Psoas muscle (tissue), 8 donors: ENCODE data around the gene KRTAP4-12. TPM values are rescaled to one million over a fixed set of nuclear protein-coding genes. Genes with fewer than 3 reads are reported as not detected.
"Not testable (repeated sequence)": the region's sequence is repeated elsewhere in the genome, so short reads cannot be mapped to it uniquely, and the experiment has no call there.

Experiments
- ATAC-seq, 4 donors: fragments of 200-7000 bp; cut with Tn5 transposase; one replicate each; pipeline ENCODE4 v1.9.1; 2020; ENCODE audit warnings: moderate library complexity in 3 of 4, mild to moderate bottlenecking in 2 of 4
- DNase-seq, 2 donors: peaks; one replicate each; pipeline ENCODE4 v3.0.0-alpha.2; 2020
- H3K27ac ChIP-seq: fragments of 200-600 bp; one replicate; pipeline ENCODE4 v1.8.0; 2022
- H3K27me3 ChIP-seq, 3 donors: fragments of 200-600 bp in 1 of 3; one replicate each; pipeline versions ENCODE4 v1.6.1 to v1.8.0; 2013 to 2022; ENCODE audit warnings: low read length in 2 of 3, mild to moderate bottlenecking in 2 of 3, moderate library complexity in 1 of 3; ENCODE audit not compliant: insufficient read depth in 3 of 3
- H3K36me3 ChIP-seq, 2 donors: fragments of 200-600 bp in 1 of 2; one replicate each; pipeline versions ENCODE4 v1.6.1 to v1.8.0; 2013 to 2022; ENCODE audit warnings: low read depth in 1 of 2, mild to moderate bottlenecking in 1 of 2, moderate library complexity in 1 of 2; ENCODE audit not compliant: insufficient read depth in 1 of 2
- H3K4me1 ChIP-seq: fragments of 200-600 bp; one replicate; pipeline ENCODE4 v1.8.0; 2022
- H3K4me3 ChIP-seq: fragments of 200-600 bp; one replicate; pipeline ENCODE4 v1.8.0; 2022; ENCODE audit warnings: mild to moderate bottlenecking
- H3K9me3 ChIP-seq: fragments of 200-600 bp; one replicate; pipeline ENCODE4 v1.8.0; 2022
- WGBS, 3 donors: extraction: QIAGEN DNeasy Blood & Tissue Kit; methylation state at CpG; one replicate each; pipeline versions ENCODE4 v1.1.6 to v1.1.7; 2013; 5-methylcytosine and 5-hydroxymethylcytosine counted together
- intact Hi-C, 2 donors: fragments of 100-400 bp; cut with DNase I; formaldehyde crosslinking; loops; one replicate each; pipeline versions ENCODE4 v1.11.0 to v1.14.2; 2022
- polyA plus RNA-seq, 3 donors: library from polyadenylated mRNA; stranded (reverse); fragments of 200-250 nt; gene quantifications; one replicate each; pipeline ENCODE4 v1.2.3, GENCODE V29; 2013
- total RNA-seq, 4 donors: library from RNA; stranded (reverse); fragmentation: NEBNext Ultra II Directional in 2 of 4; extraction: Animal tissue kit (Norgen Biotek cat#: 25700) in 2 of 4; gene quantifications; one replicate each; pipeline versions ENCODE4 v1.2.1 to v1.2.4, GENCODE V29; 2021 to 2023
- TF ChIP-seq, protein P1 (sequence below): fragments of 200-600 bp; IDR thresholded peaks from one replicate; pipeline ENCODE4 v1.8.0; 2022; ENCODE audit warnings: antibody characterized with exemption
- donor health status: healthy with polysubstance abuse.
- donor health status: DM: no; HTN: no; CAD: no; lungs with moderate emphysema.
- donor health status: Bipolar disorder and iron deficiency.
- donor health status: healthy.
- donor health status: DM: yes; HTN: yes; CAD: no.
- donor health status: DM: no; HTN: no; CAD: no.
- donor health status: DM: no; HTN: no; CAD: no.
- donor health status: DM: yes; HTN: yes; CAD: no.

KRTAP4-12 gene
- total and polyA plus RNA-seq, 7 donors, result not detected

DNA sequence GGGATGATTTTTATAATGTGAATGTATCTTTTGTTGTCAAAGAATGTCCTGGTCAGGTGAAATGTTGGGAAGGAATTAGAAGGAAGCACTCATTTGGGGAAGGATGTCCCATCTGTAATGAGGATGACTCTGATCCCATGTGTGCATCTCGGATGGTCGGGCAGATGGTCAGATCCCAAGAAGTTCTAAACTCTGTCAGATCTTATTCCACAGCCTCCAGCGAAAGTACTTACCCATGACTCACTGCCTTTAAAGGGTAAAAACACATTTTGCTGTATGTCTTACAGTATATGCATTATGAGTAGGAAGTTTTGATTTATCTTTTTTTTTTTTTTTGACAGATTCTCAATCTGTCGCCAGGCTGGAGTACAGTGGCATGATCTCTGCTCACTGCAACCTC is 5.3 kb downstream of the KRTAP4-12 start:
- 89% methylated on average over 4 of the region's 4 CpGs for WGBS, 3 donors
- Histone ChIP-seq H3K4me1 (no peaks in the 10 kb centered on the region), H3K4me3 (no peak overlapping the region), H3K9me3 (no peaks in the 10 kb centered on the region), H3K27me3 (peaks cover 0 to 14% (median 0%) of the 10 kb centered on the region in 3 donors), H3K36me3 (no peaks in the 10 kb centered on the region), H3K27ac (no peak overlapping the region)
- DNase-seq (no peak), ATAC-seq (no peak)
- intact Hi-C loops, result no loop called here
- TF ChIP-seq, protein P1, sequence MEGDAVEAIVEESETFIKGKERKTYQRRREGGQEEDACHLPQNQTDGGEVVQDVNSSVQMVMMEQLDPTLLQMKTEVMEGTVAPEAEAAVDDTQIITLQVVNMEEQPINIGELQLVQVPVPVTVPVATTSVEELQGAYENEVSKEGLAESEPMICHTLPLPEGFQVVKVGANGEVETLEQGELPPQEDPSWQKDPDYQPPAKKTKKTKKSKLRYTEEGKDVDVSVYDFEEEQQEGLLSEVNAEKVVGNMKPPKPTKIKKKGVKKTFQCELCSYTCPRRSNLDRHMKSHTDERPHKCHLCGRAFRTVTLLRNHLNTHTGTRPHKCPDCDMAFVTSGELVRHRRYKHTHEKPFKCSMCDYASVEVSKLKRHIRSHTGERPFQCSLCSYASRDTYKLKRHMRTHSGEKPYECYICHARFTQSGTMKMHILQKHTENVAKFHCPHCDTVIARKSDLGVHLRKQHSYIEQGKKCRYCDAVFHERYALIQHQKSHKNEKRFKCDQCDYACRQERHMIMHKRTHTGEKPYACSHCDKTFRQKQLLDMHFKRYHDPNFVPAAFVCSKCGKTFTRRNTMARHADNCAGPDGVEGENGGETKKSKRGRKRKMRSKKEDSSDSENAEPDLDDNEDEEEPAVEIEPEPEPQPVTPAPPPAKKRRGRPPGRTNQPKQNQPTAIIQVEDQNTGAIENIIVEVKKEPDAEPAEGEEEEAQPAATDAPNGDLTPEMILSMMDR, result no peak

DNA sequence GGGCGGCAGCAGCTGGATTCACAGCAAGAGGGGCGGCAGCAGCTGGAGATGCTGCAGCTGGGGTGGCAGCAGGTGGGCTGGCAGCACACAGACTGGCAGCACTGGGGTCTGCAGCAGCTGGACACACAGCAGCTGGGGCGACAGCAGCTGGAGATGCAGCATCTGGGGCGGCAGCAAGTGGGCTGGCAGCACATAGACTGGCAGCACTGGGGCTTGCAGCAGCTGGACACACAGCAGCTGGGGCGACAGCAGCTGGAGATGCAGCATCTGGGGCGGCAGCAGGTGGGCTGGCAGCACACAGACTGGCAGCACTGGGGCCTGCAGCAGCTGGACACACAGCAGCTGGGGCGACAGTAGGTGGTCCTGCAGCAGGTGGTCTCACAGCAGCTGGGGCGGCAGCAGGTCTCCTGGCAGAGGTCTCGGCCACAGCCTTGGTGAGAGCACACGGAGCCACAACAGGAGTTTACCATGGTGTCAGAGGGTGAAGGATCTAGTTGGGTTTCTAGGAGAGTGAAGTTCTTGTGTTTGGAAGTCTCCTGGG is 6.1 kb downstream of the KRTAP4-12 start, which contains the start of gene KRTAP4-11:
Gene KRTAP4-11 (minus strand): TSS at position 528 of the 541 bp plus-strand sequence. CDS start 58 bp downstream, at position 470.
- 54 to 82% (median 74%) methylated on average over 8 to 10 of the region's 10 CpGs for WGBS, 3 donors
- H3K36me3 ChIP-seq, ATAC-seq, H3K9me3 ChIP-seq, H3K4me1 ChIP-seq, H3K27ac ChIP-seq, intact Hi-C loops, H3K4me3 ChIP-seq, DNase-seq: not testable (repeated sequence)
- peaks cover 0 to 11% (median 0%) of the 10 kb centered on the region in 3 donors for H3K27me3 ChIP-seq

DNA sequence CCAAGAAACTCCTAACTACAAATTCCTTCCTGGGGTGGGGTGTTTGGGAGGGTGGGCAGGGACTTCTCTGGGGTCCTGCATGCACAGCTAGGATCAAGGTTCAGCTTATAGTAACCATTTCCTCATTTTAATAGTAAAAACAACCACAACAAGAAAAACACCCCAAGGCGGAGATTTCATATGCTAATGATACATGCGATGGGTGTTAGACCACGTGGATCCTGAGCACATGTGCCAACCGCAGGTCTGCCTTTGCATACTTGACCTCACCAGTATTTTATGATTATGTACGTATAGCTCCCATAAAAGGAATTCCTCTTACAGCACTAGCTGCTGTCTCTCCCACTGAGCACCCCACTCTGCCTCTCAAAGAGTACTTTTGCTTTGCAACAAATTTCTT is 7.7 kb downstream of the KRTAP4-12 start:
- Histone ChIP-seq H3K36me3 (no peaks in the 10 kb centered on the region), H3K27ac (no peak overlapping the region), H3K27me3 (peaks cover 0 to 8% (median 0%) of the 10 kb centered on the region in 3 donors), H3K9me3 (no peaks in the 10 kb centered on the region), H3K4me1 (no peaks in the 10 kb centered on the region), H3K4me3 (no peak overlapping the region)
- TF ChIP-seq, protein P1, result no peak
- DNase-seq (no peak), ATAC-seq (no peak)
- intact Hi-C loops, result no loop called here
- 57 to 72% (median 64%) methylated on average over 5 of the region's 5 CpGs for WGBS, 3 donors

DNA sequence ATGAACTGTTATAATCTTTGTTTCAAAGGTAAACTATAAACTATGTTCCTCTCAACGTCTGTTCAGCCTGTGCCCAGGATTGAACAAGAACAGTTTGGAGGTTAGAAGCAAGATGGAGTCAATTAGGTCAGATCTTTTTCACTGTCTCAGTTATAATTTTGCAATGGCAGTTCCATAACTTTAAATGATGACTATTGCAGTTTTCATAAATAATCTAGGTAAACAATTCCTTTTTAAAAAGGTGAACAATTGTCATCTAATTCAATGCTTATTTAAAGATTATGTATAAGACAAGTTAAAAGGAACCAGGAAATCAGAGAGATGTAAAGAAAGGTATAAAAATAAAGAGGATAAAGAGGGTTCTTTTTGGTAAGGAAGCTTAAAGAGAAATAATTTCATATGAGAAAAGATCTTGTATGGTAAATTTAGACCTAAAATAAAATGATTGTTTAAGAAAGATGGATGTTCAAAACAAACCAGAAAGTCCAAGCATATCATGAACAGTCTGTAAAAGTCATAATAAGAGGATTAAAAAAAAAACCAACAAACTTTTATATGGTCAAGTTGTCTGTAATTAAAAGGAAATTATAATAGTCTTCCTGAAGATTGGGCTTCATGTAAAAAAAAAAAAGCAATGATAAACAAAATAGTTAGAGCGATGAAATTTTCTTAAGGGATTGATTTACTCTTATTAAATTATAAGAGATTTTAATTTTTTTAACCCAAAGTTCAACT is 12.7 kb downstream of the KRTAP4-12 start:
- Histone ChIP-seq H3K36me3 (no peaks in the 10 kb centered on the region), H3K27ac (no peak overlapping the region), H3K27me3 (peaks cover 0 to 10% (median 0%) of the 10 kb centered on the region in 3 donors), H3K9me3 (no peaks in the 10 kb centered on the region), H3K4me3 (no peak overlapping the region), H3K4me1 (no peaks in the 10 kb centered on the region)
- intact Hi-C loops, result no loop called here
- TF ChIP-seq, protein P1, result no peak
- ATAC-seq (no peak), DNase-seq (no peak)
- WGBS, 3 donors, result 75 to 90% (median 79%) methylated on average over 2 of the region's 2 CpGs

DNA sequence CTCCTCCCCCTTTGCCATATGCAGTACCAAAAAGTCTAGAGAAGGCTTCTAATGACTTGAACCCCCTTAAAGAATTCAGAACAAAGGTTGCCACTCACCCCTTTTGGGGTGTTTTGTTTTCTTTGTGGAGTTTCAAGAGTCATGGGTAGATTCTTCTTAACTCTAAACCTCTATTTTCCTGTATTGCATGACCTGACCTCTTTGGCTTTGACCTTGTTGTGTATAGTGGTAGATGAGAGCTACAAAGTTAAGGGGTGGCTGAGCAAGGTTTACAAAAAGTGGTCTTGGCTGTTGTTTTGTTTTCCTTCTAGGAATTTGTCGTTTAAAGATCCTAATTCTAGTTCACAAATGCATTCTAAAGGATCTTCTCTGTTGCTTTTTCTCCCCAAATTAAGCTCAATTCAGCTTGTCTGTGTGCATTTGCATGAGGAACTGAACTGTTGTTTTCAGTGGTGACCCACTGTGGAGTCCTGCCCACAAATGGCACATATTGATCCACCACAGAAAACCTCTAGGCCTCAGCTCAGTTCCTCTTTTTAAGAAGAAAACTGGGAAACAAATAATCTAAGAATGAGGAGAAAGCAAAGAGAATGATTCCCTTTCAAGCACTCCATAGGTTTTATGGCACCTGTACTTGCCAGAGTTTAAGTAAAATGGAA is 15.1 kb downstream of the KRTAP4-12 start:
- ATAC-seq, H3K27ac ChIP-seq, H3K4me1 ChIP-seq, DNase-seq, intact Hi-C loops, H3K9me3 ChIP-seq, H3K36me3 ChIP-seq, H3K4me3 ChIP-seq: not testable (repeated sequence)
- H3K27me3 ChIP-seq, result peaks cover 0 to 13% (median 0%) of the 10 kb centered on the region in 3 donors
- 0 to 36% (median 31%) methylated on average over 1 of the region's 1 CpG for WGBS, 3 donors
